ENCODE data around the gene MFAP4.

MFAP4 gene

DNA sequence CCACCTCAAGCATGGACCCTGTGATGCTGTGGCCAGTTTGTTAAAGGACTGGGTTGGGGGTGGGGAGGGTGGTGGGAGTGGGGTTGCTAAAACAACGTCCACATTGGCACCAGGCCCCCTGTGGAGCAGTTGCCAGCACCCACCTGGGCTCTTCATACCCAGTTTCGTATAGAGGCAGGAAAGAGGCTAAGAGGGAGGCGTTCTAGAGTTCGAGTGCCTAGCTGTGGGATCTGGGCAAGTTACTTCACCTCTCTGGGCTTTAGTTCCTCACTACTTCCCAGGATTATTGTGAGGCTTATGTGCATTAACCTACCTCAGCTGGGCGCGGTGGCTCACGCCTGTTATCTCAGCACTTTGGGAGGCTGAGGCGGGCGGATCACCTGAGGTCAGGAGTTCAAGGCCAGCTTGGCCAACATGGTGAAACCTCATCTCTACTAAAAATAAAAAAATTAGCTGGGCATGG is 1.4 kb downstream of the MFAP4 start:
- DNase-seq (ENCODE audit: low read depth in 3 of 3) = no peak

GRCh38 chr17:19384723-19385391 is 2.1 kb downstream of the MFAP4 start:
- no peak for DNase-seq (ENCODE audit: low read depth in 3 of 3)

GRCh38 chr17:19383681-19384470 is 3.1 kb downstream of the MFAP4 start:
- no peak for DNase-seq (ENCODE audit: low read depth in 3 of 3)

DNA sequence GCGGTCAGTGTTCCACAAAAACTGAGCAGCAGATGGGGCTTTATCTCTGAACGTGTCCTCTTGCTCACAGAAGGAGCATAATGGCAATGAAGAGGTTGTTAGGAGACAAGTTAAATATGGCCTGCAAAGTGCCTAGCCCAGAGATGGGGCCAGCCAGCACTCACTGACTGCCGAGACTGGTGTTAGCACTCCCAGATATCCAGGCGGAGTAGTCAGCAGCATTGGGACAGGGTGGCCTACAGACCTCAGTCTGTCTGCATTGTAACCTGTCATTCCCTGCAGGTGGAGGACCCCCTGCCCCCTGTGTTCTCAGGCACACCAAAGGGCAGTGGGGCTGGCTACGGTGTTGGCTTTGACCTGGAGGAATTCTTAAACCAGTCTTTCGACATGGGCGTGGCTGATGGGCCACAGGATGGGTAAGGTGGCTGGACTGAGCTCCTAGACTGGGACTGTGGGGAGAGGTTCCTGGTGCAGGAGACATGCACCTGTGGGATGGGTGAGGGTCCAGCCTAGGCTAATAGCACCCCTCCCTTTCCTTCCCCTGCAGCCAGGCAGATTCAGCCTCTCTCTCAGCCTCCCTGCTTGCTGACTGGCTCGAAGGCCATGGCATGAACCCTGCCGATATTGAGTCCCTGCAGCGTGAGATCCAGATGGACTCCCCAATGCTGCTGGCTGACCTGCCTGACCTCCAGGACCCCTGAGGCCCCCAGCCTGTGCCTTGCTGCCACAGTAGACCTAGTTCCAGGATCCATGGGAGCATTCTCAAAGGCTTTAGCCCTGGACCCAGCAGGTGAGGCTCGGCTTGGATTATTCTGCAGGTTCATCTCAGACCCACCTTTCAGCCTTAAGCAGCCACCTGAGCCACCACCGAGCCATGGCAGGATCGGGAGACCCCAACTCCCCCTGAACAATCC is 4.2 kb downstream of the MFAP4 start:
- DNase-seq (ENCODE audit: low read depth in 3 of 3) = no peak

DNA sequence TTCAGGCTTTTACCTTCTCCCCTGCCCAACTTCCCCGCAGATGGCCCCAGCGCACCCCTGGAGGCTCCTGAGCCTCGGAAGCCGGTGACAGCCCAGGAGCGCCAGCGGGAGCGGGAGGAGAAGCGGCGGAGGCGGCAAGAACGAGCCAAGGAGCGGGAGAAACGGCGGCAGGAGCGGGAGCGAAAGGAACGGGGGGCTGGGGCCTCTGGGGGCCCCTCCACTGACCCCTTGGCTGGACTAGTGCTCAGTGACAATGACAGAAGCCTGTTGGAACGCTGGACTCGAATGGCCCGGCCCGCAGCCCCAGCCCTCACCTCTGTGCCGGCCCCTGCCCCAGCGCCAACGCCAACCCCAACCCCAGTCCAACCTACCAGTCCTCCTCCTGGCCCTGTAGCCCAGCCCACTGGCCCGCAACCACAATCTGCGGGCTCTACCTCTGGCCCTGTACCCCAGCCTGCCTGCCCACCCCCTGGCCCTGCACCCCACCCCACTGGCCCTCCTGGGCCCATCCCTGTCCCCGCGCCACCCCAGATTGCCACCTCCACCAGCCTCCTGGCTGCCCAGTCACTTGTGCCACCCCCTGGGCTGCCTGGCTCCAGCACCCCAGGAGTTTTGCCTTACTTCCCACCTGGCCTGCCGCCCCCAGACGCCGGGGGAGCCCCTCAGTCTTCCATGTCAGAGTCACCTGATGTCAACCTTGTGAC is 5.1 kb downstream of the MFAP4 start:
- no peak for DNase-seq (ENCODE audit: low read depth in 3 of 3)

GRCh38 chr17:19381361-19381740 is 5.6 kb downstream of the MFAP4 start:
- DNase-seq (ENCODE audit: low read depth in 3 of 3) = no peak

DNA sequence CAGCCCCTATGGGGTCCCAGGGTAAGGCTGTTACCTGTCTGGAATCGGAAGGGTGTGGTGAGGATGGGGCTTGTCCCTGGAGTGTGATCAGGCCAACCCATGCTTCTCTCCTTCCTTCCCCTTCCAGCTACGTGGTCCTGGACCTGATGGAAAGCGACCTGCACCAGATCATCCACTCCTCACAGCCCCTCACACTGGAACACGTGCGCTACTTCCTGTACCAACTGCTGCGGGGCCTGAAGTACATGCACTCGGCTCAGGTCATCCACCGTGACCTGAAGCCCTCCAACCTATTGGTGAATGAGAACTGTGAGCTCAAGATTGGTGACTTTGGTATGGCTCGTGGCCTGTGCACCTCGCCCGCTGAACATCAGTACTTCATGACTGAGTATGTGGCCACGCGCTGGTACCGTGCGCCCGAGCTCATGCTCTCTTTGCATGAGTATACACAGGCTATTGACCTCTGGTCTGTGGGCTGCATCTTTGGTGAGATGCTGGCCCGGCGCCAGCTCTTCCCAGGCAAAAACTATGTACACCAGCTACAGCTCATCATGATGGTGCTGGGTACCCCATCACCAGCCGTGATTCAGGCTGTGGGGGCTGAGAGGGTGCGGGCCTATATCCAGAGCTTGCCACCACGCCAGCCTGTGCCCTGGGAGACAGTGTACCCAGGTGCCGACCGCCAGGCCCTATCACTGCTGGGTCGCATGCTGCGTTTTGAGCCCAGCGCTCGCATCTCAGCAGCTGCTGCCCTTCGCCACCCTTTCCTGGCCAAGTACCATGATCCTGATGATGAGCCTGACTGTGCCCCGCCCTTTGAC is 6.3 kb downstream of the MFAP4 start:
- DNase-seq (ENCODE audit: low read depth in 3 of 3) = no peak

- no peak for DNase-seq (ENCODE audit: low read depth in 3 of 3)
Observed at GRCh38 chr17:19379361-19380065, 7.5 kb downstream of the MFAP4 start.

DNA sequence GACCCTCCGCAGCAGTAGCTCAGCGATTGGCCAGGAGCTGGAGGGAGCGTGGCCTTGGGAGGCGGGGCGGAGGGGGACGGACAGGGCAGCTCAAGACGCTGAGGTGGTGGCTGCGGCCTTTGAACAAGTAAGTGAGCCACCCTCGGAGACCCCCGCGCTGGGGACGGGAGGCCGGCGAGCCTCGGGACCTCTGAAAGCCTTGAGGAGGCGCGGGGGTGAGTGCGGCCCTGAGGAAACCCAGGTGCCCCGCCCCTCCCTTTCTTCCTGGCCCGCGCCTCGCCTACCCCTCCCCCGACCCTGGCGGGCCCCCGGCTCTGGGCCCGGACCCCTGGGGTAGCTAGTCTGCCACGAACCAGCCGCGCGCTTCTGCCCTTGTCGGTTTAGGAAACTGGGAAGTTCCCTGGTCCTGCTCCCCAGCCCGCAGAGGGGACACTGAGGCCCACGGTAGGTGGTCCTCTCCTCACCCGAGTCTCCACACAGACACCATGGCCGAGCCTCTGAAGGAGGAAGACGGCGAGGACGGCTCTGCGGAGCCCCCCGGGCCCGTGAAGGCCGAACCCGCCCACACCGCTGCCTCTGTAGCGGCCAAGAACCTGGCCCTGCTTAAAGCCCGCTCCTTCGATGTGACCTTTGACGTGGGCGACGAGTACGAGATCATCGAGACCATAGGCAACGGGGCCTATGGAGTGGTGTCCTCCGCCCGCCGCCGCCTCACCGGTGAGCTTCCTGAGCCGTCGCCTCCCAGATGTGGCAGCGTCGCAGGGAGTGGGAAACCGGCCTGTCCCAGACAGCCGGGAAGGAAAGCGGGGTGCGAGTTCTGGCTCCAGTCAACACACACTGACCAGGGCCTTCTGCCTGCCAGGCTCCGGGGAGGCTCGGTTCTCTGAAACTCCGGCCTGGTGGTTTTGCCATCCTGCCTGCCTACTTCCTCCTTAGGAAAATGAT is 8.3 kb downstream of the MFAP4 start, which contains the start of gene MAPK7:
MAPK7 (plus strand) TSS at position 83 of the 945 bp plus-strand sequence; CDS start at position 486, 403 bp downstream.
- no peak for DNase-seq (ENCODE audit: low read depth in 3 of 3)

GRCh38 chr17:19377602-19378415 is 9.2 kb downstream of the MFAP4 start:
- DNase-seq (ENCODE audit: low read depth in 3 of 3) = peak; percentile 91 to 95 (median 93)

GRCh38 chr17:19376811-19377210 is 10.2 kb downstream of the MFAP4 start:
- DNase-seq (ENCODE audit: low read depth in 3 of 3) = no peak

DNA sequence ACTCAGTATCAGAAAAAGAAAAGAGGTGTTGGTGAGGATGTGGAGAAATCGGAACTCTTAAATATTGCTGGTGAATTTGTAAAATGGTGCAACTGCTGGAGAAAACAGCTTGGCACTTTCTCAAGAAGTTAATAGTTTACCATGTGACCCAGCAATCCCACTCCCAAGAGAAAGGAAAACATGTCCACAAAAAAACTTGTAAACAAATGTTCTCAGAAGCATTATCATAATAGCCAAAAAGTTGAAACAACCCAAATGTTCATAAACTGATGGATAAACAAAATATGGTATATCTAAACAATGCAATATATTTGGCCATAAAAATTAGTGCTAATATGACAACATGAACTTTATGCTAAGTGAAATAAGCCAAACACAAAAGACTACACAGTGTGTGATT is 11.3 kb downstream of the MFAP4 start:
- DNase-seq (ENCODE audit: low read depth in 3 of 3) = no peak

DNA sequence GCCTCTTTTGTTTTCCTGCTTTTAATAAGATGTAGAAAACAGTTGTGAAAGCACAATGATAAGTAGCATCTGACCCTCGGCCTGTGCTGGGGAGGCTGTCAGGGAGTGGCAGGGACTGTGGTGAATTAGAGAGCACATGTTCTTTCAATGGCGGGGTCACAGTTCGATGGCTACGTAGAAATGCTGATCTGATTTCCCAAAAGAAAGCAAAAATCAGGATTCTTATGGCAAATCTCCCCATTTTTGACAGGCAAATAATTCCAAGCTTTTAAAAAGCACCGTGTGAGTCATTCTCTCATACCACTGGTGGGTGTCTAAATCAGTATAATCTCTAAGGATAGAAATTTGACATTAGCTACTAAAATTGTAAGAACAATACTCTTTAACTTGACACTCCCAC is 12.9 kb downstream of the MFAP4 start:
- no peak for DNase-seq (ENCODE audit: low read depth in 3 of 3)

DNA sequence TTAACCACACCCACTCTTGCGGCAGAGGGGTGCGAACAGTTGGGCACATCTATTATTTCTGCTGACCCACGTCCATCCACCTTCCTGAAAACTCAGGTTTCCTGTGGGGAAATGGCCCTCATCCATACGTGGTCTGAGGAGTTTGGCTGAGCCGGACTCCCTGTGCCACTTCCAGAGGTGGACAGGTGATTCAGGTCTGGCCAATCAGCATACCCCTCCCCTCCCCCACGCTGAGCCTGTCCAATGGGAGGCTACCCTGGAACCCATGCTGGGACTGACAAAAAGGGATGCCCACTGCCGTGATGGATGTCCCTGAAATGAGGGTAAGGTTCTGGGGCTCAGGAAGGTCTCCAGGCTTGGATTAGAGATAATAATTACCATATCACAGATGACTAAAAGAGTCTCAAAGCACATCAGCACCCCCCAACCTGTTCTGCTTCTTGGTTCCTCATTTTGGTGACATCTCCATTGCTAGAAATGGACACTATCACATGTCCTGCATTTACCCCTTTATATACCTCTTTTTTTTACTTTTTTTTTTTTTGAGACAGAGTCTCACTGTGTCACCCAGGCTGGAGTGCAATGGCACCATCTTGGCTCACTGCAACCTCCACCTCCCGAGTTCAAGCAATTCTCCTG is 14.0 kb downstream of the MFAP4 start:
- no peak for DNase-seq (ENCODE audit: low read depth in 3 of 3)

GRCh38 chr17:19372439-19372838 is 14.6 kb downstream of the MFAP4 start:
- no peak for DNase-seq (ENCODE audit: low read depth in 3 of 3)

DNA sequence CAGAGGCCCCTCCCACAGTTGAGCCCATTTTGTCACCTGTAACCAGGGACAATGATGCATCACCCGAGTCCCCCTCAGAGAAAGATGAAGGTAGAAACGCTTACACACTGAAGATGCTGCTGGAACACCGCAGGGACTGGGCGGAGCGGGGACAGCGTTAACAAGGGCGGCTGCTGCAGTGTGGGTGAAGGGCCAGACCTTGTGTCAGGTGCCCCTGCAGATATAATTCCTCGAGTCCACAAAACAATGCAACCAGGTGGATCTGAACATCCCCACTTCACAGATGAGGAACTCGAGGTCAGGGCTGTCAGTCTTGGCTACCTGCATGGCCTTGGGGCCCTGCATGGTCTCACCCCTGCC is 15.0 kb downstream of the MFAP4 start:
- DNase-seq (ENCODE audit: low read depth in 3 of 3) = no peak

GRCh38 chr17:19371259-19372010 is 15.6 kb downstream of the MFAP4 start:
- DNase-seq (ENCODE audit: low read depth in 3 of 3) = no peak
